Prostate gland (tissue), 2 donors: ENCODE data around the gene IFIH1. TPM values are rescaled to one million over a fixed set of nuclear protein-coding genes. Genes with fewer than 3 reads are reported as not detected.

ENCODE experiments used
- DNase-seq: peaks from one replicate; pipeline ENCODE4 v3.0.0-alpha.2; 2019; ENCODE audit warnings: low spot score
- H3K27ac ChIP-seq, 2 donors: fragments of 200-600 bp; sonication (generic); 2 replicates each; pipeline ENCODE4 v1.5.1; 2017 to 2019
- H3K27me3 ChIP-seq: fragments of 200-600 bp; sonication (generic); replicated peaks from 2 replicates; pipeline ENCODE4 v1.5.1; 2019; ENCODE audit not compliant: insufficient read depth
- H3K36me3 ChIP-seq, 2 donors: fragments of 200-600 bp; sonication (generic); 1 replicate in 1 of 2; 2 replicates in 1 of 2; pipeline versions ENCODE4 v1.5.1 to v1.8.1; 2017 to 2019
- H3K4me1 ChIP-seq: fragments of 200-600 bp; sonication (generic); replicated peaks from 2 replicates; pipeline ENCODE4 v1.5.1; 2019
- H3K4me3 ChIP-seq, 2 donors: fragments of 200-600 bp; sonication (generic); 2 replicates each; pipeline ENCODE4 v1.5.1; 2017 to 2019
- H3K9me3 ChIP-seq: fragments of 200-600 bp; sonication (generic); 2 replicates; pipeline ENCODE4 v1.5.1; 2017
- CTCF ChIP-seq, 4 experiments: fragments of 200-600 bp in 2 of 4; fragments of 450-650 bp in 2 of 4; sonication (generic) in 2 of 4; IDR thresholded peaks; 1 replicate in 3 of 4; 2 replicates in 1 of 4; pipeline ENCODE4 v1.5.1; 2016 to 2019; ENCODE audit warnings: antibody characterized with exemption in 4 of 4, mild to moderate bottlenecking in 2 of 4, moderate library complexity in 2 of 4
- POLR2A ChIP-seq: fragments of 450-650 bp; IDR thresholded peaks from one replicate; pipeline ENCODE4 v1.6.1; 2016; ENCODE audit warnings: antibody characterized with exemption, mild to moderate bottlenecking
- POLR2AphosphoS5 ChIP-seq: sonication (generic); formaldehyde crosslinking; IDR thresholded peaks from one replicate; pipeline ENCODE4 v1.6.1; 2017; ENCODE audit warnings: antibody characterized with exemption
- WGBS: methylation state at CpG from one replicate; pipeline ENCODE4 v1.1.5; 2018; 5-methylcytosine and 5-hydroxymethylcytosine counted together
- intact Hi-C: fragments of 100-400 bp; cut with DNase I; formaldehyde crosslinking; loops from one replicate; pipeline ENCODE4 v1.14.2; 2022
- total RNA-seq, 2 donors: library from RNA; depleted of rRNA; stranded (reverse); fragments of >200 nt; gene quantifications; one replicate each; pipeline ENCODE4 v1.1.0, GENCODE V29; 2016

Gene IFIH1
- total RNA-seq, 2 donors from 2014 or later, result 13.1 to 14.7 TPM

- 19% methylated on average over 3 of the region's 3 CpGs for WGBS
- Histone ChIP-seq H3K9me3 (no peaks in the 10 kb centered on the region), H3K36me3 (no peaks in the 10 kb centered on the region), H3K4me3 (no peak overlapping the region), H3K27ac (no peak overlapping the region), H3K27me3 (no peaks in the 10 kb centered on the region), H3K4me1 (no peaks in the 10 kb centered on the region)
- no peak for DNase-seq
- intact Hi-C loops, result no loop called here
- TF ChIP-seq CTCF (IDR thresholded peaks at IDR 0.05) (peak in 2 of 4 experiments; percentile 16 to 29), POLR2AphosphoS5 (no peak)
Observed at GRCh38 chr2:162333968-162334367, 15.5 kb upstream of the IFIH1 start.

GRCh38 chr2:162330881-162331280 is 12.4 kb upstream of the IFIH1 start:
- Histone ChIP-seq H3K4me1 (no peaks in the 10 kb centered on the region), H3K36me3 (no peaks in the 10 kb centered on the region), H3K9me3 (no peaks in the 10 kb centered on the region), H3K27me3 (no peaks in the 10 kb centered on the region), H3K27ac (no peak overlapping the region), H3K4me3 (no peak overlapping the region)
- intact Hi-C loops, result no loop called here
- TF ChIP-seq CTCF (IDR thresholded peaks at IDR 0.05), result no peak
- no peak for TF ChIP-seq POLR2A
- TF ChIP-seq POLR2AphosphoS5, result no peak
- DNase-seq, result no peak
- 92% methylated on average over 1 of the region's 1 CpG for WGBS

- Histone ChIP-seq H3K27ac (no peak overlapping the region), H3K4me3 (no peak overlapping the region)
- intact Hi-C loops, result no loop called here
Observed at GRCh38 chr2:162328424-162329157, 10.1 kb upstream of the IFIH1 start.

GRCh38 chr2:162327806-162328205 is 9.3 kb upstream of the IFIH1 start:
- DNase-seq, result no peak
- intact Hi-C loops, result no loop called here
- H3K9me3 ChIP-seq, result no peaks in the 10 kb centered on the region
- no peak overlapping the region for H3K27ac ChIP-seq
- H3K36me3 ChIP-seq, result no peaks in the 10 kb centered on the region
- TF ChIP-seq POLR2A (no peak), POLR2AphosphoS5 (no peak)
- no peak overlapping the region for H3K4me3 ChIP-seq
- no peaks in the 10 kb centered on the region for H3K4me1 ChIP-seq
- 96% methylated on average over 15 of the region's 15 CpGs for WGBS
- no peaks in the 10 kb centered on the region for H3K27me3 ChIP-seq

More at GRCh38 chr2:162328424-162329157, 10.1 kb upstream of the IFIH1 start:
- WGBS, result 91% methylated on average over 12 of the region's 12 CpGs
- TF ChIP-seq POLR2AphosphoS5 (no peak), CTCF (IDR thresholded peaks at IDR 0.05) (no peak), POLR2A (no peak)
- no peaks in the 10 kb centered on the region for H3K9me3 ChIP-seq
- no peaks in the 10 kb centered on the region for H3K27me3 ChIP-seq
- no peak for DNase-seq
- H3K4me1 ChIP-seq, result no peaks in the 10 kb centered on the region
- no peaks in the 10 kb centered on the region for H3K36me3 ChIP-seq

- Histone ChIP-seq H3K4me3 (no peak overlapping the region), H3K27me3 (no peaks in the 10 kb centered on the region), H3K4me1 (no peaks in the 10 kb centered on the region), H3K27ac (no peak overlapping the region), H3K36me3 (no peaks in the 10 kb centered on the region), H3K9me3 (no peaks in the 10 kb centered on the region)
- no peak for DNase-seq
- TF ChIP-seq POLR2A (no peak), POLR2AphosphoS5 (no peak), CTCF (IDR thresholded peaks at IDR 0.05) (peak in 3 of 4 experiments; percentile 12 to 22 (median 20))
- intact Hi-C loops, result no loop called here
- WGBS, result 64% methylated on average over 5 of the region's 5 CpGs
Observed at GRCh38 chr2:162327134-162327769, 8.8 kb upstream of the IFIH1 start.
